Measurements from ENCODE around the gene SERINC2. TPM values are rescaled to one million over a fixed set of nuclear protein-coding genes. Genes with fewer than 3 reads are reported as not detected.

The SERINC2 gene
- total and polyA plus RNA-seq, 8 donors, result 12.3 to 114 (median 66.0) TPM

GRCh38 chr1:31370021-31370420 is 43.0 kb upstream of the SERINC2 start:
- 52 to 74% (median 59%) methylated on average over 2 of the region's 2 CpGs for WGBS, 5 donors
- no peak for DNase-seq
- intact Hi-C loops (cut with DNase I; ENCODE audit: low total_unique reads), result no loop called here
- Histone ChIP-seq H3K36me3 (peaks cover 4 to 29% (median 24%) of the 10 kb centered on the region in 4 donors), H3K4me1 (peaks cover 19 to 57% (median 40%) of the 10 kb centered on the region in 4 donors), H3K4me3 (no peak overlapping the region), H3K27ac (peak overlapping the region in 2 of 5 donors; percentile 21 to 86), H3K27me3 (no peaks in the 10 kb centered on the region), H3K9me3 (no peaks in the 10 kb centered on the region)
- TF ChIP-seq POLR2AphosphoS5 (IDR thresholded peaks at IDR 0.05), result no peak
- TF ChIP-seq CTCF (IDR thresholded peaks at IDR 0.05), result no peak
- no peak for TF ChIP-seq POLR2A (IDR thresholded peaks at IDR 0.05)
- TF ChIP-seq EP300 (IDR thresholded peaks at IDR 0.05), result no peak

GRCh38 chr1:31370565-31370964 is 42.4 kb upstream of the SERINC2 start:
- DNase-seq, result no peak
- H3K27me3 ChIP-seq, result no peaks in the 10 kb centered on the region
- peaks cover 0 to 23% (median 19%) of the 10 kb centered on the region in 4 donors for H3K36me3 ChIP-seq
- intact Hi-C loops (cut with DNase I; ENCODE audit: low total_unique reads), result no loop called here
- H3K4me3 ChIP-seq, result no peak overlapping the region
- peaks cover 19 to 57% (median 39%) of the 10 kb centered on the region in 4 donors for H3K4me1 ChIP-seq
- peak overlapping the region in 1 of 5 donors; percentile 86 for H3K27ac ChIP-seq
- WGBS, 5 donors, result 88 to 97% (median 90%) methylated on average over 4 of the region's 4 CpGs
- H3K9me3 ChIP-seq, result no peaks in the 10 kb centered on the region
- TF ChIP-seq POLR2A (IDR thresholded peaks at IDR 0.05), result no peak
- no peak for TF ChIP-seq EP300 (IDR thresholded peaks at IDR 0.05)
- no peak for TF ChIP-seq CTCF (IDR thresholded peaks at IDR 0.05)
- no peak for TF ChIP-seq POLR2AphosphoS5 (IDR thresholded peaks at IDR 0.05)

GRCh38 chr1:31371121-31371959 is 41.7 kb upstream of the SERINC2 start:
- Histone ChIP-seq H3K27me3 (no peaks in the 10 kb centered on the region), H3K9me3 (no peaks in the 10 kb centered on the region), H3K4me1 (peaks cover 19 to 57% (median 39%) of the 10 kb centered on the region in 4 donors), H3K27ac (peak overlapping the region in 4 of 5 donors; percentile 74 to 86 (median 80)), H3K4me3 (no peak overlapping the region), H3K36me3 (peaks cover 0 to 16% (median 13%) of the 10 kb centered on the region in 4 donors)
- DNase-seq, result peak in 1 of 2 donors; percentile 68
- WGBS, 5 donors, result 49 to 56% (median 53%) methylated on average over 9 to 10 of the region's 10 CpGs
- no peak for TF ChIP-seq POLR2A (IDR thresholded peaks at IDR 0.05)
- no peak for TF ChIP-seq POLR2AphosphoS5 (IDR thresholded peaks at IDR 0.05)
- no peak for TF ChIP-seq CTCF (IDR thresholded peaks at IDR 0.05)
- TF ChIP-seq EP300 (IDR thresholded peaks at IDR 0.05), result no peak
- intact Hi-C loops (cut with DNase I; ENCODE audit: low total_unique reads), result no loop called here

- Histone ChIP-seq H3K9me3 (no peaks in the 10 kb centered on the region), H3K4me3 (peak overlapping the region in 2 of 4 donors; percentile 48 to 49), H3K4me1 (peaks cover 19 to 60% (median 39%) of the 10 kb centered on the region in 4 donors), H3K27me3 (no peaks in the 10 kb centered on the region), H3K27ac (peak overlapping the region in 4 of 5 donors; percentile 74 to 86 (median 80)), H3K36me3 (peaks cover 0 to 8% (median 6%) of the 10 kb centered on the region in 4 donors)
- TF ChIP-seq POLR2A (IDR thresholded peaks at IDR 0.05) (no peak), CTCF (IDR thresholded peaks at IDR 0.05) (no peak), POLR2AphosphoS5 (IDR thresholded peaks at IDR 0.05) (no peak), EP300 (IDR thresholded peaks at IDR 0.05) (no peak)
- intact Hi-C loops (cut with DNase I; ENCODE audit: low total_unique reads), result no loop called here
- DNase-seq, result peak; percentile 24 to 29
- 64 to 78% (median 73%) methylated on average over 3 of the region's 3 CpGs for WGBS, 5 donors
Measured at GRCh38 chr1:31372051-31372450, 41.0 kb upstream of the SERINC2 start.
